GM06990 (cell line): ENCODE results near the gene SEMA5A.

Experiments used
- DNase-seq: peaks from one replicate; pipeline ENCODE4 v3.0.0-alpha.2; 2011; ENCODE audit not compliant: insufficient read length; ENCODE audit errors: extremely low read depth
- H3K27me3 ChIP-seq: replicated peaks from 2 replicates; pipeline ENCODE4 v1.6.0; 2011; ENCODE audit warnings: low read length; ENCODE audit not compliant: control insufficient read depth, insufficient read depth
- H3K36me3 ChIP-seq: 2 replicates; pipeline ENCODE4 v1.5.1; 2011; ENCODE audit warnings: low read length; ENCODE audit not compliant: control insufficient read depth, insufficient read depth
- H3K4me3 ChIP-seq: replicated peaks from 2 replicates; pipeline ENCODE4 v1.5.1; 2011; ENCODE audit warnings: low read depth, mild to moderate bottlenecking, control low read depth, low read length
- TF ChIP-seq, protein P1 (sequence below): IDR thresholded peaks from 2 replicates; pipeline ENCODE4 v1.5.1; 2011; ENCODE audit warnings: low read length, control low read depth, mild to moderate bottlenecking, inconsistent platforms; ENCODE audit not compliant: insufficient read depth, poor library complexity, severe bottlenecking

Gene SEMA5A

GRCh38 chr5:9564752-9565151 lies 18.9 kb upstream of the SEMA5A start:
- TF ChIP-seq, protein P1, sequence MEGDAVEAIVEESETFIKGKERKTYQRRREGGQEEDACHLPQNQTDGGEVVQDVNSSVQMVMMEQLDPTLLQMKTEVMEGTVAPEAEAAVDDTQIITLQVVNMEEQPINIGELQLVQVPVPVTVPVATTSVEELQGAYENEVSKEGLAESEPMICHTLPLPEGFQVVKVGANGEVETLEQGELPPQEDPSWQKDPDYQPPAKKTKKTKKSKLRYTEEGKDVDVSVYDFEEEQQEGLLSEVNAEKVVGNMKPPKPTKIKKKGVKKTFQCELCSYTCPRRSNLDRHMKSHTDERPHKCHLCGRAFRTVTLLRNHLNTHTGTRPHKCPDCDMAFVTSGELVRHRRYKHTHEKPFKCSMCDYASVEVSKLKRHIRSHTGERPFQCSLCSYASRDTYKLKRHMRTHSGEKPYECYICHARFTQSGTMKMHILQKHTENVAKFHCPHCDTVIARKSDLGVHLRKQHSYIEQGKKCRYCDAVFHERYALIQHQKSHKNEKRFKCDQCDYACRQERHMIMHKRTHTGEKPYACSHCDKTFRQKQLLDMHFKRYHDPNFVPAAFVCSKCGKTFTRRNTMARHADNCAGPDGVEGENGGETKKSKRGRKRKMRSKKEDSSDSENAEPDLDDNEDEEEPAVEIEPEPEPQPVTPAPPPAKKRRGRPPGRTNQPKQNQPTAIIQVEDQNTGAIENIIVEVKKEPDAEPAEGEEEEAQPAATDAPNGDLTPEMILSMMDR, result no peak
- no peak overlapping the region for H3K4me3 ChIP-seq
- H3K36me3 ChIP-seq, result no peaks in the 10 kb centered on the region

DNA sequence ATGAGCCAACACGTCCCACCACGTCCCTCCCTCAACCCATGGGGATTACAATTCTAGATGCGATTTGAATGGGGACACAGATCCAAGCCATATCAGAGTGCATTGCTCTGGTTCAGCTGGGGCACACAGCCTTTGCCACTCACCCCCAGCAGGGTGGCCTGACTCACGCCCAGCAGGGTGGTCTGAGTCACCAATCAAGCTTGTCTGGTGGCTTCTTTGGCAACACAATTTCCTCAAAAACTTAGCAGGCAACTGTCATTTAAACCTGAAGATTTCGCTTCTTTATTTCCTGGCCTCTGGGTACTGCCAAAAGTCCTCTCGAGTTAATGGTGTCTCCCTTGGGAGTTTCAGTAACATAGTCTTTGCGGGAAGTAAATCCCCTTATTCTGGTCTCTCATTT lies 16.3 kb upstream of the SEMA5A start:
- DNase-seq, result no peak
- Histone ChIP-seq H3K27me3 (no peaks in the 10 kb centered on the region; the same call in 1 of the 2 replicates), H3K4me3 (no peak overlapping the region)

More at GRCh38 chr5:9564752-9565151, 18.9 kb upstream of the SEMA5A start:
- H3K27me3 ChIP-seq, result no peaks in the 10 kb centered on the region; the same call in 1 of the 2 replicates
- DNase-seq, result no peak

DNA sequence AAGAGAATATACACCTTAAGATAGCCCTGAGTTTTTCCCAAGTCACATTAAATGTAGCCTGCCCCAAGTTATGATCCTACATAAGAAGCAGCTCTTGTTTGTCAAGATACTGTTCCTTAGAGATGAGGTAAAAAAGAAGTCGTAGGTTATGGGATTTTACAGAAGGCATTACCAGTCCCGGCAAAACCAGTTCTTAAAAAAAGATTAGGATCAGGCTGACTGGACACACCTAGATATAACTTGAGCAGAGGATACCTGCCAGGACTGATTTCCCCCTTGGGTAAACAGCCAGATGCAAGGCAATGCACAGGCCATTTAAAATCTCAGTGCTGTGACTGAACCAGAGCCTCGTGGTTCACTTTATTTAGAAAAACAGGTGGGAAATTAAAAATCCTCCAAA lies 14.1 kb upstream of the SEMA5A start:
- no peak for DNase-seq
- H3K36me3 ChIP-seq, result no peaks in the 10 kb centered on the region
- H3K4me3 ChIP-seq, result no peak overlapping the region
- H3K27me3 ChIP-seq, result no peaks in the 10 kb centered on the region; the same call in 1 of the 2 replicates
- TF ChIP-seq, protein P1, result no peak

More for the DNA sequence above, 16.3 kb upstream of the SEMA5A start:
- H3K36me3 ChIP-seq, result no peaks in the 10 kb centered on the region
- TF ChIP-seq, protein P1, result no peak

DNA sequence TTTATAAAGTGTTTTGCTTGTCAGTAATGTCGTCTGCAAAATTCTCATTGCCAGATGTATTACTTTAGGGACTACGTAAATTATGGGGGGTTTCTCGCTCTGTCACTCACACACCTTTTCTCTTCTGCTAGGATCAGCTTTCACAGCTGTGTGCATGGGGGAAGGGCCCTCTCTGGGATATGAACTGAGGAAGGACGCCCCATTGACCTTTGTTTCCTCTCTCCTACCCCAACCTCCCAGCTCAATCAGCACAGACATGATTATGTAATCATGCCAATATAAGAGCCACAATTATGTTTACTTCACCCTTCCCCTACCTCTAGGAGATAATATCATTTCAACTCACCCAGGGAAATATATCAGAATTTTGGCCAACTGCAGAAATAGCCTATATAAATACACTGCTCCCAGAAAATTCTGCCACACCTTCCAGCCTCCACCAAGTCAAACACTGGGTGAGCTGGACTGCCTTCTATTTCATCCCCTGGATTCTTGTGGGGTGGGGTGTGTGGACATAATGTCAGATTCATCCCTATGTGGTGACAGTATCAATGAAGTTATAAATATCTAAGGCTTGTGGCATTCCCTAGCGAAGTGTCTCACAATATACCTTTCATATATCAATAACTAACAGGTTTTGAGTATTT lies 12.6 kb upstream of the SEMA5A start:
- H3K27me3 ChIP-seq, result no peaks in the 10 kb centered on the region; the same call in 1 of the 2 replicates
- DNase-seq, result no peak
- H3K4me3 ChIP-seq, result no peak overlapping the region
- no peaks in the 10 kb centered on the region for H3K36me3 ChIP-seq
- TF ChIP-seq, protein P1, result no peak

GRCh38 chr5:9557696-9558095 lies 11.8 kb upstream of the SEMA5A start:
- Histone ChIP-seq H3K36me3 (no peaks in the 10 kb centered on the region), H3K4me3 (no peak overlapping the region), H3K27me3 (no peaks in the 10 kb centered on the region; the same call in 1 of the 2 replicates)
- TF ChIP-seq, protein P1, result no peak
- DNase-seq, result no peak
